Activated T-cell treated with anti-CD3 and anti-CD28 coated beads for 48 hours (primary cell): Measurements from ENCODE around the gene TXNRD2.

Experiments
- DNase-seq: peaks from one replicate; pipeline ENCODE4 v3.0.0-alpha.2; 2020; ENCODE audit warnings: low read depth

Gene TXNRD2

DNA sequence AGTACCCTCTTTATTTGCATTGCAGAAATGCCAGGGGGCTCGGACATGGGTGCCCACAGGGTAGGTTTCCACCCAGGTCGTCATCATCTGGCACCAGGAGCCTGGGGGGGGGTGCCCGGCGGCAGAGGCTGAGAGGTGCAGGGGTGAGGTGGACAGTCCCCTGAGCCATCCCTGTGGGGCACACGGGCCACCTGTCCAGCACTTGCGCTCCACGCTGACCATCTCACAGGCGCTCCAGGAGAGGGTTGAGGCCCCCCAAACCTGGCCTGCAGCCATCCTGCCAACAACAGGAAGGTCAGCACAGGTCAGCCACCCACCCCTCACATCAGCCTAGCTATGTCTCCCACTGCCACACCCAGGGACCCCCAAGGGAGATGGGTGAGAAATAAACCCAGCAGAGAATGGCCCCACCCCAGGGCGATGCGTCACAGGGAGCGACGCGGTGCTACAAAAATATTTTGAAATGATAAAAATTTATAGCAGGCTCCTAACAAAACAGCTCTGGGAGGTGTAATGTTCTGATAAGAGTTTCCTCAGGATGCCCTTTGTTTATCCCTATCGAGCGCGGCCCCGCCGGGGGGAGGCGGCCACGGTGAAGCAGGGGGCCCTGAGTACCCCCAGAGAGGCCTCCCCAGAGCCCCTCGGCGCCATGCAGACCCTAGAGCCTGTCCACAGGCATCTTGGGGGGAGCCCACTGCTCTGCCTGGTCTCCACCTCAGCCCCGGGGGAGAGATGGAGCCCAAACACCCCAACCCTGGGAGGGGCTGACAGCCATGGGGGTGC, 65.9 kb downstream of the TXNRD2 start:
- DNase-seq: no peak

DNA sequence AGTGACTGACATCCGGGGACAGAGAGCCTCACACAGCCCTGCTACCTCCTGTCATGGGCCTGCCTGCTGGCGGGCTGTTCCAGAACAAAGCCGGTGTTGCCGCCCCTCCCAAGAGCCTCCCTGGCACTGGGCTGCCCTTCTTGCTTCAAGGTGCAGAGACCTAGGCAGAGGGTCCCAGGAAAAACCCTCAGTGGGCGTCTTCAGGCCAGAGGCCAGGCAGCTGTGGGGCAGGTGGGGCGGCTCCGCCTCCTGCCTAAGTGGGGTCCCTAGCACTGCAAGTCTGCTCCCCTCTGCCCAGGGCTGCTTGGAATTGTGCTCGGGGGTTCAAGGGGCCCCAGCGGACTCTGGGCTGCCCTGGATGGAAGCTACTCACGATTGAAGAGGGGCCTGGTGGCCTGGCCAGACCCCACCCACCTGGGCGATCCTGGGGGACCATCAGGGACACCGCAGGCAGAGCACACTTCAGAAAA, 66.5 kb downstream of the TXNRD2 start:
- no peak for DNase-seq

DNA sequence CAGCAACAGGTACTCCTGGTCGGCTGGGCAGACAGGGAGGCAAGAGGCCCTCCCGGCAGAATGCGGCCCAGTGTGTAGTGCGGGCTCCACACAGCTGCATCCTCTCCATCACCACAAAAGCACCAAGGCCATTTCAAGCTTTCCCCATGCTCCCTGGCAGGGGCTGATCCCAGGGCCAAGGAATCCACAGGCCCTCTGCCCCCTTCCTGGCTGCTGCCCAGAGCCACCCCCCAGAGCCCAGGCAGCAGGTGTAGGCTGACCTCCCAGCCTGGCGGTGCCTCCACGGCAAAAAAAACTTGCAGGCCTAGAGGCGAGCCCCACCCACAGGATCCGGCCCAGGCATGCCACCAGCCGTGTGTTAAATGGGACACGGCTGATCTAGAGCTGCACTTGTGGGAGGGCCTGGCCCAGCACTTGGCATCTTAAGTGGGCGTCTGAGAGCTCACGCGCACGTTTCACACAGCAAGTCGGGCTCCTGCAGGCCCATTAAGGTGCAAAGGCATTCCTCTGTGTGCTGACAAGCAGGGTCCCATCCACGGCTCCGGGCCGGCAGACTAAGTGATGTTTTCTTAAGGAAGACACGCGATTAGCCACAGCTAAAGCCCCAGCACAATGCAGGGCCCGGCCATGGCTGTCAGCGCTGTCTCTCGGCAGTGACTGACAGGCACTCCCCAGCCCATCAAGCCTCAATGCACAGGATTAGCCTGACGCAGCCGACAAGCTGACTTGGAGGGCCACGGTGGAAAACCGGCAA, 67.1 kb downstream of the TXNRD2 start:
- DNase-seq: no peak

GRCh38 chr22:19873960-19874306, 67.7 kb downstream of the TXNRD2 start:
- no peak for DNase-seq

- DNase-seq: no peak
Measured at GRCh38 chr22:19873138-19873959, 68.3 kb downstream of the TXNRD2 start.

DNA sequence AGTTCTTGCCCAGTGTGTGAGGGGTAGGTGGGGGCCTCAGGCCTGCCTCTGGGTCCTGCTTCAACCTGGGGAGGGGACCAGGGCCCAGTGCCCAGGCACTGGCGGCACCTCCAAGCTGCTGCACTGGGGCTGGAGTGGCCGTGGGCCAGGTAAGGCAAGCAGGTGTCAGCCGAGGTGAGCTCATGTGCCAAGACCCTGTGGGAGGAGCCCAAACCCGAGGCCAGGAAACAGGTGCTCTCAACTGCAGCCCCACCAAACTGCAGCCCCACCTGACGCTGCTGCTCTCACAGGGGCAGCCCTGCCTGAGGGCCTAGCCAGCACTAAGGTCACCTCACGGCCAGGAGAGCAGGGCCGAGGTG, 68.9 kb downstream of the TXNRD2 start:
- no peak for DNase-seq

DNA sequence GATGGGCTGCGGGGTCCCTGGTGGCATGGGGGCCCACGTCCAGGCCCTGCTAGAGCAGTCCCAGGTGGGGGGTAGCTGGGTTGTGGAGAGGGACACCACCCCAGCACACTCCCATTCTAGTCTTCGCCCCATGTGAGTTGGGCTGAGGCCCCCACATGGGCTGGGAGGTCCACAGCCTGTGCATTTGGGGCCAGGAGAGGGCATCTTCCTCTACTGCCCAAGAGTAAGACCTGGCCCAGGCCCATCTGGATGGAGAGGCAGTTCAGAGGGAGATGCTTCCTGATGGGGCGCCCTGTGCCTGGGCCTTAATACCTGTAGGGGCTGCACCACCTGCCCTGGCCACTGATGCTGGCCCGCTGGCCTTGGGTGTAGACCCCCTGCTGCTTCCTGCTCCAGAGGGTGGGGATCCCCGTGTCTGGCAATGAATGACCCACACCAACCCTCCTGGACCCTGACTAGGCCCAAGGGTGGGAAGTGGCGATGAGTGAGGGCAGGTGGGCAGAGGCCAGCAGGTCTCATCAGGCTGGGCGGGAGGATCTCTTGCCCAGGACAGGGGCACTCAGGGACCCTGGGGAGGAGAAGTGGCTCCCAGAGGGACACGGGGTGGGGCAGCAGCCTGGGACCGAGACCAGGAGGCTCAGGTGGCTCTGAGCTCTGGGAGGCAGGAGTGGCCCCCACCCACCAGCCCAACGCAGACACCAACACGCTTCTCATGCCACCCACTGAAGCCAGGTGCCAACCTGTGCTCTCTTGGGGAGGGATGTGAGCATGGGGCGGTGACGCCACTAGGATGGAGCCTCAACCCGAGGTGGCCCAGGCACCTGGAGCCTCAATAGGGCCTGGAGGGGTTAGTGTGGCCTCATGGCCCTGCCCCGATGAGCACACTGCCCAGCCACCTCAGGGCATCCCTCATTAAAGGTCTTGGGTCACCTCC, 69.5 kb downstream of the TXNRD2 start:
- no peak for DNase-seq

DNA sequence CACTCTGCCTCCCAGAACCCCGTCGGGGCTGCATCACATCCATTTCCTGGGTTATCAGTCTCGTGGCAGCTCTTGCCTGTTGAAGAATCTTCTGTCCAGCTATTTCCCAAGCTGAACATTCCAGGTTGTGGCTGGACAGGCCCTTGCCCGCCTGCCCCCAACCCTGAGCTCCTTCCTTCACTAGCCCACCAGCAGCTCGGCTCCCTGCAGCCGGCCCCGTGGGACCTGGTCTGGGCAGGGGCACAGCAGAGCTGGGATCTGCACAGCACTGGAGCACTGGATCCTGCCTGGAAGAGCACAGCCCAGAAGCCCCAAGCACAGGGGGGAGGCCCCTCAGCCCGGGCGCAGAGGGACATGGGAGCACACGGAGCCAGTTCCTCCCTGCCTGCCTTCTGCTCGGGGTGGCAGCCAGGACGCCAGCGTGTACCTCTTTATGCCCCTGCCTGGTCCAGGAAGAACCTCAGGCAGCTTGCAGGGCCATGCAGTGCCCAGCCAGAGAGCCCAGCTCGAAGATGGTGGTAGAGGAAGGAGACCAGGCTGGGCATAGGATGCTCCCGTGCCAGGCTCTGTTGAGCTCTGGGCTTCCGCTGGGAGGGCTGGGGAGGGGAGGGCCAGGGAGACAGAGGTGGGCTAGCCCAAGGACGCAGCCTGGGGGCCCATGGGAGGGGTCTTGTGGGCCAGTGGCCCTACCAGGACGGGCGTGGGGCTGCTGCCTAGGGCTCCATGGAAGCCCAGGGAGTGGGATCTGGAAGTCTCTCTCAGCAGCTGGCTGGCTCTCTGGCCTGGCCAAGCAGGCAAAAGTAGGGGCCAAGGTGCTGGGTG, 70.4 kb downstream of the TXNRD2 start:
- DNase-seq: no peak

- DNase-seq: no peak
Measured at GRCh38 chr22:19870153-19871022, 71.2 kb downstream of the TXNRD2 start.

DNA sequence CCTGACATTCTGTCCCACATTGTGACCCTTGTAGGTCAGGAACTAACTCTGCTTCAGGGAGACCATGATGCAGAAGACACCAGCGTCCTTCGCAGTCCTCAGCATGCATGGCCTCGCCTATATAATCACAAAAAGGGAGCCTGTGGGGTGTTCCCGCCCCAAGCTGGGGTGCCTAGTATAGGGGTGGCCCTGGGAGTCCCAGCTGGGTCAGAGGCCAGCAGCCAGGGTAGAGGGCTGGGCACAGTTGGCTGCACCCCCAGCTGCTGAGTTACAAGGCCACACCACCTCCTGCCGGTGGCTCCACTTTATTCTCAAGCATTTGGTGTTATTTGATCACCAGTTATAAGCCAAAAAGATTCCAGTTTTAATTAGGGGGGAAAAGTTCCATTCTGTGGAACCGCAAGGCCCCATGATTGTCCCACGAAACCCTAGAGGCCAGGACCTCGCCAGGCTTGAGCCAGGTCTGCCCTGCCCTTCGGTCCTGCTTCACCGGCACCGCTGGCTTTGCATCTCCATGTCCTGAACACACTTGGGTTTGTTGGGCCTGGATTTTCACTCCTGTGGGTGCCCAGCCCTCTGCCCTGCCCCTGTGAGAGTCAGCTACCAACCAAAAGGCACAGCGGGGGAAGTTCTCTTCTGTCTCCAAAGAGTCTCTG, 72.0 kb downstream of the TXNRD2 start:
- DNase-seq: no peak

GRCh38 chr22:19868773-19869471, 72.7 kb downstream of the TXNRD2 start:
- DNase-seq: no peak

DNA sequence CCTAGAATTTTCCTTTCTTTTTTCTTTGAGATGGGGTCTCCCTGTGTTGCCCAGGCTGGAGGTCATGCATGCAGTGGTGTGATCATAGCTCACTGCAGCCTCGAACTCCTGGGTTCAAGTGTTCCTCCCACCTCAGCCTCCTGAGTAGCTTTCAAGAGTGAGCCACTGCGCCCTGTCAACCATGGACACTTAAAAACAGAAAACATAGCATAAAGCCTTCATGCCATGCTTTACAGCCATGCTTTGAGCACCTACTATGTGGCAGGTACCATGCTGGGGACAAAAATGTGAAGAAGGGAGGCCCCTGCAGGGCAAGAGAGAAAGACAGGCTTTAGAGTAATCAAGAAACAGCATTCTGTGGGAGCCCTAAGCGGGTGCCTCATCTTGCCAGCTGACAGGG, 73.3 kb downstream of the TXNRD2 start:
- no peak for DNase-seq

DNA sequence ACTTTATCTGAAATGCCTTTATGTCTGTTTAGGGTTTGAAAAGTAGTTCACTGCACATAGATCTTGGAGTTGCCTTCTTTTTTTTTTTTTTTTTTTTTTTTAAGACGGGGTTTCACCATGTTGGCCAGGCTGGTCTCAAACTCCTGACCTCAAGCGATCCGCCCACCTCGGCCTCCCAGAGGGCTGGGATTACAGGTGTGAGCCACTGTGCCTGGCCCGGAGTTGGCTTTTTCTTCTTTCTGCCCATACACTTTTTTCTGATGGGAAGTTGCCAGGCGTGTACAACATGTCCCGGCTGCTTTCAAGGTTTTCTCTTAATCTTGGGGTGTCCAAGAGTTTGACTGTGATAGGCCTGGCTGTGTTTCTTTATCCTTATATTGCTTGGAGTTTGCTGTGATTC, 74.0 kb downstream of the TXNRD2 start:
- no peak for DNase-seq

DNA sequence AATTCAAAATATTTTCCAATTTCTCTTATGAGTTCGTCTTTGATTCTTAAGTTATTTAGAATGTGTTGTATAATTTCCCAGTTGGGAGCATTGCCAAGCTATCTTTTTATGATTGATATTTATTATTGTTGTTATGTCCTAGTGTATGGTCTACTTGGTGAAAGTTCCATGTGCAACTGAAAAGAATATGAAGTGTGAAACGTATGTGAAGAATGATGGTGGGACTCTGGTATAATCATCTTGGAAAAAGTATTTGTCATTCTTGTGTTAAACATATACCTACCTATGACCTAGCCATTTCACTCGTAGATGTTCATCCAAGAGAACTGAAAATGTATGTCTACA, 75.0 kb downstream of the TXNRD2 start:
- DNase-seq: no peak

- DNase-seq: no peak
Measured at GRCh38 chr22:19865141-19865829, 76.3 kb downstream of the TXNRD2 start.

DNA sequence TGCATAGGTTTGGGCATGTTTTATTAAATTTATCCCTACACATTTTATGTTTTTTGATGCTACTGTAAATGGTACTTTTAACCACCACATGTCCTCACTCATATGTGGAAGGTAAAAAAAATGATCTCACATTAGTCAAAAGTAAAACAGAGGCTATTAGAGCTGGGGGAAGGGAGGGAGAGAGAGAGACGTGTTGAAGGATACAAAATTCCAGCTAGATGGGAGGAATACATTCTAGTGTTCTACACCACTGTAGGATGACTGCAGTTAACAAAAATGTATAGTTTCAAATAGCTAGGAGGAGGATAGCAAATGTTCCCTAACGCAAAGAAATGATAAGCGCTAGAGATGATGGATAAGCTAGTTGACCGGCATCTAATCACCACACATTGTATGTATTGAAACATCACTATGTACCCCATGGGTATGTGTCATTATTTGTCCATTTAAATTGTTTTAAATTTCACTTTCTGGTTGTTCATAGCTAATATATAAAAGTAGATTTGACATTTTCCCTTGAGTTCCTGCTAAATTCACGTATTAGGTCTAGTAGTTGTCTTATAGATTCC, 77.0 kb downstream of the TXNRD2 start:
- no peak for DNase-seq

GRCh38 chr22:19863571-19863970, 78.0 kb downstream of the TXNRD2 start:
- DNase-seq: no peak
